Panc1 (cell line): ENCODE measurements around the gene GPR141. TPM values are rescaled to one million over a fixed set of nuclear protein-coding genes. Genes with fewer than 3 reads are reported as not detected.

Experiments
- ATAC-seq: fragments of 200-7000 bp; cut with Tn5 transposase; 2 replicates; pipeline ENCODE4 v1.9.1; 2020; ENCODE audit warnings: mild to moderate bottlenecking, moderate library complexity
- BruUV-seq: library from RNA; stranded (reverse); fragments of 400-500 nt; replicated peaks from 2 replicates; lab custom pipeline; 2021; lab: Mats Ljungman, UMichigan
- CTCF ChIA-PET: fragments of 300-600 bp; sonication (Branson Sonifier 250); formaldehyde crosslinking; loops from one replicate; lab custom pipeline; 2022; ENCODE audit warnings: antibody characterized with exemption; lab: Charles Lee
- POLR2A ChIA-PET: fragments of 300-600 bp; sonication (Branson Sonifier 250); formaldehyde crosslinking; loops from one replicate; lab custom pipeline; 2022; ENCODE audit warnings: antibody characterized with exemption; lab: Charles Lee
- DNase-seq: peaks from one replicate; pipeline ENCODE4 v3.0.0-alpha.2; 2010; ENCODE audit warnings: low read depth, low spot score
- H3K27ac ChIP-seq: 2 replicates; pipeline ENCODE4 v1.5.1; 2011; ENCODE audit warnings: mild to moderate bottlenecking, low read length, inconsistent platforms
- H3K27me3 ChIP-seq: fragments of 200-500 bp; sonication (Bioruptor generic); 2 replicates; pipeline ENCODE4 v1.6.0; 2014; ENCODE audit warnings: low read length, inconsistent platforms; ENCODE audit not compliant: control insufficient read depth, insufficient read depth
- H3K36me3 ChIP-seq: fragments of 200-500 bp; sonication (Bioruptor generic); 2 replicates; pipeline ENCODE4 v1.5.1; 2014; ENCODE audit warnings: inconsistent platforms, mild to moderate bottlenecking, low read length, moderate library complexity; ENCODE audit not compliant: control insufficient read depth, insufficient read depth
- H3K4me1 ChIP-seq: 2 replicates; pipeline ENCODE4 v1.5.1; 2011; ENCODE audit warnings: inconsistent platforms, mild to moderate bottlenecking, low read length, moderate library complexity; ENCODE audit not compliant: control insufficient read depth, insufficient read depth
- H3K4me3 ChIP-seq, 2 experiments: 2 replicates each; pipeline ENCODE4 v1.5.1; 2011 to 2012; ENCODE audit warnings: low read depth in 2 of 2, low read length in 2 of 2, mild to moderate bottlenecking in 2 of 2, inconsistent platforms in 1 of 2, moderate library complexity in 1 of 2
- H3K9me3 ChIP-seq: fragments of 200-500 bp; sonication (Bioruptor generic); 2 replicates; pipeline ENCODE4 v1.5.1; 2014; ENCODE audit warnings: low read depth, mild to moderate bottlenecking, inconsistent platforms, low read length, moderate library complexity; ENCODE audit not compliant: control insufficient read depth, insufficient read depth
- POLR2AphosphoS5 ChIP-seq: IDR thresholded peaks from 2 replicates; pipeline ENCODE4 v1.6.1; 2012; ENCODE audit warnings: mild to moderate bottlenecking, low read depth, low read length, moderate library complexity
- REST ChIP-seq, 2 experiments: IDR thresholded peaks; 2 replicates each; pipeline ENCODE4 v1.6.1; 2011 to 2012; ENCODE audit warnings: low read depth in 2 of 2, control low read depth in 1 of 2, low read length in 1 of 2, mild to moderate bottlenecking in 1 of 2, moderate library complexity in 1 of 2; ENCODE audit not compliant: insufficient read depth in 1 of 2
- SIN3A ChIP-seq: IDR thresholded peaks from 2 replicates; pipeline ENCODE4 v1.6.1; 2012; ENCODE audit warnings: low read depth, mild to moderate bottlenecking, low read length, moderate library complexity, borderline replicate concordance; ENCODE audit not compliant: insufficient read depth
- TCF7L2 ChIP-seq: IDR thresholded peaks from 2 replicates; pipeline ENCODE4 v1.6.1; 2011; ENCODE audit warnings: mild to moderate bottlenecking, low read depth, low read length, inconsistent platforms
- in situ Hi-C: cut with HindIII; loops from 2 replicates; pipeline ENCODE4 v1.10.0; 2016; ENCODE audit warnings: low sequenced_read_pairs, low pct_unique_long_range_greater_than_20kb
- intact Hi-C: fragments of 100-400 bp; cut with micrococcal nuclease; formaldehyde crosslinking; loops from one replicate; pipeline ENCODE4 v1.10.0; 2022; ENCODE audit not compliant: unreplicated experiment
- total RNA-seq: library from RNA; stranded (reverse); gene quantifications from one replicate; pipeline ENCODE4 v1.2.1, GENCODE V29; 2021; ENCODE audit not compliant: unreplicated experiment
- TF ChIP-seq, protein P1 (sequence below): fragments of 450-650 bp; IDR thresholded peaks from 2 replicates; pipeline ENCODE4 v1.5.1; 2017; ENCODE audit warnings: mild to moderate bottlenecking

GPR141 gene
- total RNA-seq, 1 experiment from 2014 or later: not detected

DNA sequence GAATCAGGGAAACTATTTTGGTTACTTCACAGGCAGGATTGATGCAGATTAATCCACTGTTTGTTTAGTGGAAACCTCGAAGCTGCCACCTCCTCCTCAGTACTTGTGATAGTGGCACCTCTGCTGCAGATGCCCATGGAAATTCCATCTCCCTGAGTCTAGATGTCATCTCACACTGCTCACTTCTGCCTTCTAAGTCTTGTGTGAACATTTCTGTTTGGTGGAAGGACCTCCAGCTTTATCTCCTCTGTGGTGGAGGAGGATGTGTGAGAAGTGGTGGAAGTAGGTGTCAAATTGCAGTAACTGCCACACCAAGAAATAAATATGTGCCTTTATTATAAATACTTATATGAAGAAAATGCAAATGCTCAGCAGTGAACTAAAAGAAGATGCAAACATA is 25.8 kb upstream of the GPR141 start:
- Histone ChIP-seq H3K27me3 (no peaks in the 10 kb centered on the region), H3K4me1 (no peaks in the 10 kb centered on the region), H3K27ac (no peak overlapping the region), H3K36me3 (no peaks in the 10 kb centered on the region), H3K9me3 (no peaks in the 10 kb centered on the region), H3K4me3 (no peak overlapping the region)
- TF ChIP-seq POLR2AphosphoS5 (no peak), SIN3A (no peak), TCF7L2 (no peak), REST (IDR thresholded peaks at IDR 0.05; ENCODE audit: insufficient read depth in 1 of 2, low read depth in 2 of 2, low read length in 1 of 2) (no peak)
- in situ Hi-C loops: no loop called here
- DNase-seq: no peak
- ChIA-PET CTCF (no interaction called here), POLR2A (no interaction called here)
- intact Hi-C loops: no loop called here
- ATAC-seq: no peak
- no TSS peak for BruUV-seq

DNA sequence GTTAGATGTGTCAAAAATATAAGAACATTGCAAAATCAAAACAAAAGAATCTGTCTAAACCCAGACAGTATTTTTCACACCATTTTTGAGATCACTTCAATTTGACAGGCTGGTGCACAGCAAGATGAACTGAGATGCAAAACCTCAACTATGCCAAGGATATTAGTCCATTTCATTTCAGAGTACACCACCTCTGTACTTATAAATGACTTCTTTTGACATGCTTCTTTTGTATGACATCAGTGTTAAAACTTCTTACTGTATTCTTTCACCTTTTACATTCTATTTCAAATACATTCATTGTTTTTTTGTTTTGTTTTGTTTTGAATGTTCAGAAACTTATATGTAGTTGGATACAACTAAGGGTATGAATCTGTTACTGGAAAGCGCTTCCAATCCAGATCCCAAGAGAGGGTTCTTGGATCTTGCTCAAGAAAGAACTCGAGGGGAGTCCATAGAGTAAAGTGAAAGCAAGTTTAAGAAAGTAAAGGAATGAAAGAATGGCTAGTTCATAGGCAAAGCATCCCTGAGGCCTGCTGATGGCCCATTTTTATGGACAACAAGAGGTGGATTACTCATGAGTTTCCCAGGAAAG is 23.5 kb upstream of the GPR141 start:
- Histone ChIP-seq H3K27ac (no peak overlapping the region), H3K36me3 (no peaks in the 10 kb centered on the region), H3K4me1 (no peaks in the 10 kb centered on the region), H3K4me3 (no peak overlapping the region), H3K9me3 (no peaks in the 10 kb centered on the region), H3K27me3 (no peaks in the 10 kb centered on the region)
- DNase-seq (no peak), ATAC-seq (no peak)
- in situ Hi-C loops (no loop called here), intact Hi-C loops (no loop called here)
- ChIA-PET CTCF (no interaction called here), POLR2A (no interaction called here)
- TF ChIP-seq REST (IDR thresholded peaks at IDR 0.05; ENCODE audit: insufficient read depth in 1 of 2, low read depth in 2 of 2, low read length in 1 of 2) (no peak), TCF7L2 (no peak), POLR2AphosphoS5 (no peak), SIN3A (no peak)
- TF ChIP-seq, protein P1, sequence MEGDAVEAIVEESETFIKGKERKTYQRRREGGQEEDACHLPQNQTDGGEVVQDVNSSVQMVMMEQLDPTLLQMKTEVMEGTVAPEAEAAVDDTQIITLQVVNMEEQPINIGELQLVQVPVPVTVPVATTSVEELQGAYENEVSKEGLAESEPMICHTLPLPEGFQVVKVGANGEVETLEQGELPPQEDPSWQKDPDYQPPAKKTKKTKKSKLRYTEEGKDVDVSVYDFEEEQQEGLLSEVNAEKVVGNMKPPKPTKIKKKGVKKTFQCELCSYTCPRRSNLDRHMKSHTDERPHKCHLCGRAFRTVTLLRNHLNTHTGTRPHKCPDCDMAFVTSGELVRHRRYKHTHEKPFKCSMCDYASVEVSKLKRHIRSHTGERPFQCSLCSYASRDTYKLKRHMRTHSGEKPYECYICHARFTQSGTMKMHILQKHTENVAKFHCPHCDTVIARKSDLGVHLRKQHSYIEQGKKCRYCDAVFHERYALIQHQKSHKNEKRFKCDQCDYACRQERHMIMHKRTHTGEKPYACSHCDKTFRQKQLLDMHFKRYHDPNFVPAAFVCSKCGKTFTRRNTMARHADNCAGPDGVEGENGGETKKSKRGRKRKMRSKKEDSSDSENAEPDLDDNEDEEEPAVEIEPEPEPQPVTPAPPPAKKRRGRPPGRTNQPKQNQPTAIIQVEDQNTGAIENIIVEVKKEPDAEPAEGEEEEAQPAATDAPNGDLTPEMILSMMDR: no peak
- no TSS peak for BruUV-seq
